ENCODE results near the gene KAT2A.

The KAT2A gene

DNA sequence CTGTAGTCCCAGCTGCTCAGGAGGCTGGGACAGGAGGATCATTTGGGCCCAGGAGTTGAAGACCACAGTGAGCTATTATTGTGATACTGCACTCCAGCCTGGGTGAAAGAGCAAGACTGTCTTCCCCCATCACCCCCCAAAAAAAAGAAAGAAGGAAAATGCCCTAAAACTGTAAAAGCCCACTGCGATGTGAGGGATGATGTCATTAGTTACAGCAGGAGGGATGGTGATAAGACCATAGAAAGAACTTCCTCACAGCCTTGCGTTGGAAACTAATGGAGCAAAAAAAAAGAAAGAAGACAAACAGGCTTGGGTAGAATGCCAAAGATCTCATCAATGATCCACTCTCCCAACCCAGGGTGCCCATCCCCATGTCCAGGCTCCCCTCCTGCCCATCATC, 41.6 kb downstream of the KAT2A start:
- Histone ChIP-seq H3K4me3 (ENCODE audit: low read length) (no peak overlapping the region), H3K27me3 (ENCODE audit: low read depth, low read length) (no peaks in the 10 kb centered on the region)

DNA sequence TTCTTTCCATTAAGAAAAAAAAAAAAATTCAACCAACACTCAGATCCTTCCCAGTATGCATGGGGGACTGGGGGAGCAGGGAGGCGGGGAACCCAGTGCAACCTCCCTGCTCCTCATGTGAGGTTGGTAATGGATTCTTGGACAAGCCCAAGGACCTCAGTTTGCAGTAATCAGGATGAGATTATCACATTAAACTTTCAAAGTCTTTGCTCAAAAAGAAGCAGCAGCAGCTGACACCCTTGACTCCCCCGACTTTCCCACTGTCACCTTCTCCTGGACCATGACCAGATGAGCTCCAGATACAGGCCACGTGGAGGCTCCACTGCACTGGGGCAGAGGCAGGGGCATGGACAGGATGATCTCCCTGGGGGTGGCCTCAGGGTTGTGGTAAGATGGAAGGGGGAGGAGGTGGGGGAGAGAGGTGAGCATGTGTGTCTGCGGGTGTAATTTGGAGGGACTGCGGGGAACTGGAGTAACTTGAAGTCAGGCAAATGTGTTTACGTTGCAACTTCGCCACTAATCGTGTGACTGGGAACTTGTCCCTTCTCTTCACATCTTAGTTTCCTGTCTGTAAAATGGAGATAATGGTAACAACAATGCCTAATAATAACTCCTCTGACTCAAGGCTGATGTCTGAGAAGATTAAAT, 42.6 kb downstream of the KAT2A start:
- no peaks in the 10 kb centered on the region for H3K27me3 ChIP-seq (ENCODE audit: low read depth, low read length)
- H3K9ac ChIP-seq (ENCODE audit: low read length): no peak overlapping the region
- H3K79me2 ChIP-seq (ENCODE audit: low read length): peaks cover 94% of the 10 kb centered on the region
- no peak for TF ChIP-seq EZH2phosphoT487 (IDR thresholded peaks at IDR 0.05; ENCODE audit: low read depth)
- H3K4me1 ChIP-seq (ENCODE audit: low read length): peaks cover 6% of the 10 kb centered on the region
- peaks cover 45% of the 10 kb centered on the region for H3K36me3 ChIP-seq (replicated peaks; ENCODE audit: low read depth, low read length)
- no peak overlapping the region for H2AFZ ChIP-seq (ENCODE audit: low read depth, low read length)
- H4K20me1 ChIP-seq (ENCODE audit: insufficient read depth, low read length): peaks cover 92% of the 10 kb centered on the region
- no peak overlapping the region for H3K4me2 ChIP-seq (ENCODE audit: low read length)
- H3K9me3 ChIP-seq (ENCODE audit: insufficient read depth, low read length): no peaks in the 10 kb centered on the region
- H3K27ac ChIP-seq (ENCODE audit: low read length): no peak overlapping the region
- no peak overlapping the region for H3K4me3 ChIP-seq (ENCODE audit: low read length)

More for the DNA sequence above, 41.6 kb downstream of the KAT2A start:
- TF ChIP-seq EZH2phosphoT487 (IDR thresholded peaks at IDR 0.05; ENCODE audit: low read depth) (no peak), CTCF (IDR thresholded peaks at IDR 0.05; ENCODE audit: low read depth, low read length) (no peak)
- H4K20me1 ChIP-seq (ENCODE audit: insufficient read depth, low read length): peaks cover 93% of the 10 kb centered on the region
- H3K9ac ChIP-seq (ENCODE audit: low read length): no peak overlapping the region
- H3K27ac ChIP-seq (ENCODE audit: low read length): no peak overlapping the region
- H3K79me2 ChIP-seq (ENCODE audit: low read length): peaks cover 96% of the 10 kb centered on the region
- no peak overlapping the region for H3K4me2 ChIP-seq (ENCODE audit: low read length)
- H3K4me1 ChIP-seq (ENCODE audit: low read length): no peaks in the 10 kb centered on the region
- no peak overlapping the region for H2AFZ ChIP-seq (ENCODE audit: low read depth, low read length)
- H3K36me3 ChIP-seq (replicated peaks; ENCODE audit: low read depth, low read length): peaks cover 41% of the 10 kb centered on the region
- H3K9me3 ChIP-seq (ENCODE audit: insufficient read depth, low read length): no peaks in the 10 kb centered on the region

- Histone ChIP-seq H3K9me3 (ENCODE audit: insufficient read depth, low read length) (no peaks in the 10 kb centered on the region), H3K9ac (ENCODE audit: low read length) (no peak overlapping the region), H3K4me3 (ENCODE audit: low read length) (no peak overlapping the region), H3K4me2 (ENCODE audit: low read length) (no peak overlapping the region), H3K4me1 (ENCODE audit: low read length) (peaks cover 14% of the 10 kb centered on the region), H3K27ac (ENCODE audit: low read length) (no peak overlapping the region), H3K36me3 (replicated peaks; ENCODE audit: low read depth, low read length) (peaks cover 45% of the 10 kb centered on the region), H3K27me3 (ENCODE audit: low read depth, low read length) (no peaks in the 10 kb centered on the region), H2AFZ (ENCODE audit: low read depth, low read length) (no peak overlapping the region), H4K20me1 (ENCODE audit: insufficient read depth, low read length) (peaks cover 92% of the 10 kb centered on the region), H3K79me2 (ENCODE audit: low read length) (peaks cover 94% of the 10 kb centered on the region)
- TF ChIP-seq EZH2phosphoT487 (IDR thresholded peaks at IDR 0.05; ENCODE audit: low read depth) (no peak), CTCF (IDR thresholded peaks at IDR 0.05; ENCODE audit: low read depth, low read length) (no peak)
These were observed 43.4 kb downstream of the KAT2A start for GRCh38 chr17:42077755-42078154.

- H2AFZ ChIP-seq (ENCODE audit: low read depth, low read length): no peak overlapping the region
- H3K9me3 ChIP-seq (ENCODE audit: insufficient read depth, low read length): no peaks in the 10 kb centered on the region
These were observed 44.2 kb downstream of the KAT2A start for GRCh38 chr17:42076797-42077559.

More at GRCh38 chr17:42076797-42077559, 44.2 kb downstream of the KAT2A start:
- Histone ChIP-seq H4K20me1 (ENCODE audit: insufficient read depth, low read length) (peaks cover 91% of the 10 kb centered on the region), H3K79me2 (ENCODE audit: low read length) (peaks cover 94% of the 10 kb centered on the region), H3K36me3 (replicated peaks; ENCODE audit: low read depth, low read length) (peaks cover 44% of the 10 kb centered on the region), H3K4me2 (ENCODE audit: low read length) (no peak overlapping the region), H3K4me1 (ENCODE audit: low read length) (peaks cover 17% of the 10 kb centered on the region), H3K27ac (ENCODE audit: low read length) (no peak overlapping the region), H3K27me3 (ENCODE audit: low read depth, low read length) (no peaks in the 10 kb centered on the region), H3K4me3 (ENCODE audit: low read length) (no peak overlapping the region), H3K9ac (ENCODE audit: low read length) (no peak overlapping the region)
- TF ChIP-seq EZH2phosphoT487 (IDR thresholded peaks at IDR 0.05; ENCODE audit: low read depth): no peak
- no peak for TF ChIP-seq CTCF (IDR thresholded peaks at IDR 0.05; ENCODE audit: low read depth, low read length)
